HL-60 (cell line): ENCODE measurements around the gene ARHGEF12.

Experiments used
- CTCF ChIP-seq: IDR thresholded peaks from one replicate; pipeline ENCODE4 v1.5.1; 2011; ENCODE audit warnings: low read length, control low read depth, inconsistent platforms; ENCODE audit not compliant: insufficient read depth
- POLR2AphosphoS5 ChIP-seq: IDR thresholded peaks from 2 replicates; pipeline ENCODE4 v1.6.1; 2012; ENCODE audit warnings: low read depth
- TF ChIP-seq, protein P1 (sequence below): IDR thresholded peaks from 2 replicates; pipeline ENCODE4 v1.6.1; 2012; ENCODE audit warnings: low read depth; ENCODE audit not compliant: insufficient replicate concordance

- TF ChIP-seq CTCF (no peak), POLR2AphosphoS5 (no peak)
- TF ChIP-seq, protein P1, sequence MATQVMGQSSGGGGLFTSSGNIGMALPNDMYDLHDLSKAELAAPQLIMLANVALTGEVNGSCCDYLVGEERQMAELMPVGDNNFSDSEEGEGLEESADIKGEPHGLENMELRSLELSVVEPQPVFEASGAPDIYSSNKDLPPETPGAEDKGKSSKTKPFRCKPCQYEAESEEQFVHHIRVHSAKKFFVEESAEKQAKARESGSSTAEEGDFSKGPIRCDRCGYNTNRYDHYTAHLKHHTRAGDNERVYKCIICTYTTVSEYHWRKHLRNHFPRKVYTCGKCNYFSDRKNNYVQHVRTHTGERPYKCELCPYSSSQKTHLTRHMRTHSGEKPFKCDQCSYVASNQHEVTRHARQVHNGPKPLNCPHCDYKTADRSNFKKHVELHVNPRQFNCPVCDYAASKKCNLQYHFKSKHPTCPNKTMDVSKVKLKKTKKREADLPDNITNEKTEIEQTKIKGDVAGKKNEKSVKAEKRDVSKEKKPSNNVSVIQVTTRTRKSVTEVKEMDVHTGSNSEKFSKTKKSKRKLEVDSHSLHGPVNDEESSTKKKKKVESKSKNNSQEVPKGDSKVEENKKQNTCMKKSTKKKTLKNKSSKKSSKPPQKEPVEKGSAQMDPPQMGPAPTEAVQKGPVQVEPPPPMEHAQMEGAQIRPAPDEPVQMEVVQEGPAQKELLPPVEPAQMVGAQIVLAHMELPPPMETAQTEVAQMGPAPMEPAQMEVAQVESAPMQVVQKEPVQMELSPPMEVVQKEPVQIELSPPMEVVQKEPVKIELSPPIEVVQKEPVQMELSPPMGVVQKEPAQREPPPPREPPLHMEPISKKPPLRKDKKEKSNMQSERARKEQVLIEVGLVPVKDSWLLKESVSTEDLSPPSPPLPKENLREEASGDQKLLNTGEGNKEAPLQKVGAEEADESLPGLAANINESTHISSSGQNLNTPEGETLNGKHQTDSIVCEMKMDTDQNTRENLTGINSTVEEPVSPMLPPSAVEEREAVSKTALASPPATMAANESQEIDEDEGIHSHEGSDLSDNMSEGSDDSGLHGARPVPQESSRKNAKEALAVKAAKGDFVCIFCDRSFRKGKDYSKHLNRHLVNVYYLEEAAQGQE = no peak
Measured at GRCh38 chr11:120432056-120433018, 96.1 kb downstream of the ARHGEF12 start.
